Measurements from ENCODE around the gene PCDH15. TPM values are rescaled to one million over a fixed set of nuclear protein-coding genes. Genes with fewer than 3 reads are reported as not detected.

Gene PCDH15
- total RNA-seq, 2 donors from 2014 or later = 0.58 to 0.95 TPM

DNA sequence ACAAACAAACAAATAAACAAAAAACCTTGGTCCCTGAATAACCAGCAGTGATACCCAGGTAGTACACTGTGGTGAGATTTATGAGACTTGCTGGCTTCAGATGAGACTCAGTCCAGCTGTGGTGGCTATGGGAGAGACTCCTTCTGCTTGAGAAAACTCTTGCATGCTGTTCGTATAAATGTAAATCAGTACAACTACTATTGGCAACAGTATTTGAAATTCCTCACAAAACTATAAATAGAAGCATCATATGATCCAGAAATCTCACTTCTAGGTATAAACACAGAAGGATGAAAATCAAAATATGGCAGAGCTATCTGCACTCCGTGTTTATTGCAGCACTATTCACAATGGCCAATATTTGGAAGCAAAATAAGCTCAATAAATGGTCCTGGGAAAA is 692.1 kb downstream of the PCDH15 start:
- H3K4me1 ChIP-seq (ENCODE audit: control insufficient read depth, insufficient read depth, low read length) = no peaks in the 10 kb centered on the region
- H3K9me3 ChIP-seq (ENCODE audit: control insufficient read depth, low read length) = peaks cover 2% of the 10 kb centered on the region
- no peaks in the 10 kb centered on the region for H3K27me3 Mint-ChIP-seq (ENCODE audit: insufficient read depth)
- H3K27me3 ChIP-seq (ENCODE audit: control insufficient read depth, insufficient read depth, low read length, poor library complexity, severe bottlenecking) = no peaks in the 10 kb centered on the region
- H3K4me1 Mint-ChIP-seq = no peaks in the 10 kb centered on the region
- no peaks in the 10 kb centered on the region for H3K36me3 ChIP-seq (ENCODE audit: control insufficient read depth, insufficient read depth, low read length)
- 93 to 95% methylated on average over 2 of the region's 2 CpGs for WGBS, 2 experiments (ENCODE audit: insufficient coverage in 1 of 2, insufficient read length in 1 of 2)
- no peak for DNase-seq
- no peak for TF ChIP-seq CTCF (conservative IDR thresholded peaks at IDR 0.05)
- H3K4me3 Mint-ChIP-seq = no peak overlapping the region
- no peak overlapping the region for H3K9ac ChIP-seq (ENCODE audit: extremely low read depth, low read length, poor library complexity, severe bottlenecking)
- H3K9me3 Mint-ChIP-seq = peaks cover 5% of the 10 kb centered on the region
- no peak overlapping the region for H3K27ac ChIP-seq (ENCODE audit: low read depth, low read length)
- no peak overlapping the region for H3K27ac Mint-ChIP-seq
- peaks cover under 1% of the 10 kb centered on the region for H3K36me3 Mint-ChIP-seq (ENCODE audit: low read depth)
- H3K4me3 ChIP-seq (ENCODE audit: low read length) = no peak overlapping the region

- no peak overlapping the region for H3K4me3 Mint-ChIP-seq
- H3K27me3 Mint-ChIP-seq (ENCODE audit: insufficient read depth) = no peaks in the 10 kb centered on the region
- Histone ChIP-seq H3K27ac (ENCODE audit: low read depth, low read length) (no peak overlapping the region), H3K4me1 (ENCODE audit: control insufficient read depth, insufficient read depth, low read length) (no peaks in the 10 kb centered on the region), H3K9ac (ENCODE audit: extremely low read depth, low read length, poor library complexity, severe bottlenecking) (no peak overlapping the region), H3K4me3 (ENCODE audit: low read length) (no peak overlapping the region), H3K36me3 (ENCODE audit: control insufficient read depth, insufficient read depth, low read length) (no peaks in the 10 kb centered on the region), H3K27me3 (ENCODE audit: control insufficient read depth, insufficient read depth, low read length, poor library complexity, severe bottlenecking) (no peaks in the 10 kb centered on the region), H3K9me3 (ENCODE audit: control insufficient read depth, low read length) (no peaks in the 10 kb centered on the region)
- no peak for DNase-seq
- no peak overlapping the region for H3K27ac Mint-ChIP-seq
- H3K36me3 Mint-ChIP-seq (ENCODE audit: low read depth) = no peaks in the 10 kb centered on the region
- TF ChIP-seq CTCF (conservative IDR thresholded peaks at IDR 0.05) = no peak
- peaks cover 8% of the 10 kb centered on the region for H3K9me3 Mint-ChIP-seq
- peaks cover 3% of the 10 kb centered on the region for H3K4me1 Mint-ChIP-seq
- 83% methylated on average over 1 of the region's 1 CpG; no CpG with 5 or more reads in 1 of the 2 experiments for WGBS, 2 experiments (ENCODE audit: insufficient coverage in 1 of 2, insufficient read length in 1 of 2)
Measured at GRCh38 chr10:54096892-54097291, 704.1 kb downstream of the PCDH15 start.

DNA sequence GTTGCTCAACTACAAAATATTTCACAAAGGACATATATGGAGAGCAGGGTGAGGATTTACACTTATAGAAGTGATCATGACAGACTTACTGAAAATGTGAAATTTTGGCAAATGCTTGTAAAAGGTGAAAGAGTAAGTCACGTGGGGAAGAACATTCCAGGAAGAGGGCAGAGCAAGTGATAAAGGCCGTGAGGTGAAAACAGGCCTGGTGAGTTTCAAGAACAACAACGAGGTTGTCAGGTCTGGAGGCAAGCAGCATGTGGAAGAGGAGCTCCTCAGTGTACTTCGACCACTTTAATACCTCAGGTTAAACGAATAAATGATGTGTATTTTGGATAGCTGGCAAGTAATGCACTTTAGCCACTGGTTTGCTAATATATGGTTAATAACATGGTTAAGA is 706.7 kb downstream of the PCDH15 start:
- Mint-ChIP-seq H3K4me3 (no peak overlapping the region), H3K27ac (no peak overlapping the region), H3K9me3 (no peaks in the 10 kb centered on the region), H3K27me3 (ENCODE audit: insufficient read depth) (no peaks in the 10 kb centered on the region), H3K4me1 (peaks cover 7% of the 10 kb centered on the region), H3K36me3 (ENCODE audit: low read depth) (no peaks in the 10 kb centered on the region)
- H3K9me3 ChIP-seq (ENCODE audit: control insufficient read depth, low read length) = no peaks in the 10 kb centered on the region
- H3K4me1 ChIP-seq (ENCODE audit: control insufficient read depth, insufficient read depth, low read length) = no peaks in the 10 kb centered on the region
- no peak overlapping the region for H3K4me3 ChIP-seq (ENCODE audit: low read length)
- H3K27ac ChIP-seq (ENCODE audit: low read depth, low read length) = no peak overlapping the region
- WGBS, 2 experiments (ENCODE audit: insufficient coverage in 1 of 2, insufficient read length in 1 of 2) = 81 to 83% methylated on average over 3 to 5 of the region's 5 CpGs
- H3K27me3 ChIP-seq (ENCODE audit: control insufficient read depth, insufficient read depth, low read length, poor library complexity, severe bottlenecking) = no peaks in the 10 kb centered on the region
- H3K9ac ChIP-seq (ENCODE audit: extremely low read depth, low read length, poor library complexity, severe bottlenecking) = no peak overlapping the region
- TF ChIP-seq CTCF (conservative IDR thresholded peaks at IDR 0.05) = no peak
- DNase-seq = no peak
- no peaks in the 10 kb centered on the region for H3K36me3 ChIP-seq (ENCODE audit: control insufficient read depth, insufficient read depth, low read length)

Data from endodermal cell (in vitro differentiated cells).